Embryonic facial prominence (tissue), 1 donor: ENCODE measurements around the gene CHRNG.

ENCODE experiments used
- DNase-seq: peaks from one replicate; pipeline ENCODE4 v3.0.0-alpha.2; 2016; ENCODE audit errors: extremely low spot score

Gene CHRNG

DNA sequence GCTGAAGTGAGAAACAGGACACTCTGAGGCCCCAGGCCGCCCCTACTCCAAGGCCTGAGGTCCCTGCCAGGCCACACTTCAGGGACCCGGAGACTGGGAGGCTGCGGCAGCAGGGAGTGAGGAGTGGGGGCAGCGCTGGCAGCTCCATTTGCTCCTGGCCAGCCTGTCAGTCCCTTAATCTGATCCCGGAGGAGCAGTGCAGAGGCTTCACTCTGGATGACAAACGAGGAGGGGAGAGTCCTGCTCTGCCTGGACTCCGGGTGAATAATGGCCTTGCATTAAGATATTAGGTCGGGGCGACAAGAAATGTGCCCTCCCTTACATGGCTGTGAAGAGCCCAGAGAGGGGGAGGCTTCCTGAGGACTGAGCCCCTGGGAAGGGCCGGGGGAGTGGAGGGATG lies 33.6 kb upstream of the CHRNG start:
- no peak for DNase-seq

GRCh38 chr2:232506709-232507108 lies 32.8 kb upstream of the CHRNG start:
- no peak for DNase-seq

GRCh38 chr2:232508251-232508650 lies 31.2 kb upstream of the CHRNG start:
- DNase-seq, result no peak

DNA sequence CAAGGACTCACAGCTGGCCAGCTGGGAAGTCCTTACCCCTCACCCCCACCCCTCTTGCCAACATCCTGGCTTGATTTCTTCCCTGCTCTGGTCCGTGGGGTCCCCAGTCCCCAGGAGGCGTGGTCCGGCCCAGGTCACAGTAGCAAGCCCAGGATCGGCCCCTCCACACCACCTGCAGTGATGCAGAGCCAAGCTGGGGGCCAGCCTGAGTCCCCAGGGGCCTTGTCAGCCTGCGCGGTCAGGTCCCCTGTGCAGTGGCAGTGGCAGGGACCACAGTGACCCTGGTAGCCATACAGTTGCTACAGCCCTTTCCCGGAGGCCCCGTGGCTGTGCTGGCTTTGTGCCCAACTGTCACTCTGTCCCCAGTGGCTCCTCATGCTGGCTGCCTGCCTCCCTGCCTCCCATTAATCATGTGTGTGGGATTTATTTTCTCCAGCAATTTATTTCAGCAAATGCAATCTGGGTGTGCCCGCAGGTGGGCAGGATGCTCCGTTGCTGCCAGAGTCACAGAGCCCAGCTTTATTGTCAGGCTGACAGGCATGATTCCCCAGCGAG lies 28.1 kb upstream of the CHRNG start:
- DNase-seq, result no peak

GRCh38 chr2:232512602-232513001 lies 26.9 kb upstream of the CHRNG start:
- no peak for DNase-seq

DNA sequence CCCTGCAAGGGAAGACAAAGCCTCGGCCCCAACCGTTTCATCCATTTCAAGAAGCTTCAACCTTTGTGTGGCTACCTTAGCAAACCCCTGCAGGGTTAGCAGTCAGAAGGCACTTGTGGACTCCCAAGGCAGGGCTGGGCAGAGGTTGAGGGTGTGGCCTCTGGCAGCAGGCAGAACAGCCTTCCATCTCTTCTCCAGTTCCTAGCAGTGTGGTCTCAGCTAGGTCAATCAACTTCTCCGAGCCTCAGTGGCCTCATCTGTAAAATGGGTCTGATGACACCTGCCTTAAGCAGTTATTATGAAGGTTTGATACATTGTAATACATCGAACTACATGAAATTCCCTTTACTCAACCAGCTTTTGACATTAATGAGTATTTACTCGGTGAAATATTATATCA lies 26.1 kb upstream of the CHRNG start:
- no peak for DNase-seq

- no peak for DNase-seq
Observed at GRCh38 chr2:232515639-232516038, 23.9 kb upstream of the CHRNG start.

GRCh38 chr2:232516551-232516950 lies 22.9 kb upstream of the CHRNG start:
- no peak for DNase-seq

- DNase-seq, result no peak
Observed at GRCh38 chr2:232518844-232519243, 20.6 kb upstream of the CHRNG start.

DNA sequence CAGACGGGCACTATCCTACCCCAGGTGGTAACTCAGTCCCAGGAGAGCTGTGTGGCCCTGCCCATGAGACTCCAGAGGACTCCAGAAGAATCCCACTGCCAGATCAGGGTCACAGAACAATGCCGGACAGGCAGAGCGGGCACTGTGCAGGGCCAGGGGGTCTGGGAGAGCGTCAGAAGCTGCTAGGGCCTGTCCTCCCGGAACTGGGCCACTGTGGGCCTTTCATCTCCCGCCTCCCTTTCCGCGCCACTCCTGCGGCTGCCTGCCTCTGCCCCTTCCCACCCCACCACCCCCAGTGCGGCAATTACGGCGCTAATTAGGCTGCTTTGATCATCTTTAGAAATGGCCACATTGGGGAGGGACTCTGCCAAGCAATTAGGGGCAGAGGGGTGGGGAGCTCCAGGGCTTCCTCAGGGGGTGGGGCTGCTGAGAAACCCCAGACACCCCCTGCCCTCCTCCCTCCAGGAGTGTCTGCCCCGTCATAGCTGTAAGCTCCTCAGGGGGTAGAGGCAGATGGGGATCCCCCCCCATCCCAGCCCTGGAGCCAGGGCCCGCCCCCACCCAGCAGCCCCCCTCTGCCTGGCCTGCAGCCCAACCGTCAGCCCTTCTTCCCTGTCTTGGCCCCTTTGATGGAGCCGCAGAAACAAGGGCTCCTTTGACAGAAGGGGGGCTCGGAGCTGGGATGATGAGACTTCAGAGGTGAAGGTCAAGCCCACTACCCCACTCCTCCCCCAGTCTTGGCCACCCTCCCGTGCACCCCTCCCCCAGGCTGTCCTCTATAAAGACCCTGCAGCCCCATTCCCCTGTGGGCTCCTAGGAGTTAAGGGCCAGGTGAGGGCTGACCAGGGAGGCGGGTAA lies 19.7 kb upstream of the CHRNG start, which contains the start of gene PRSS56:
TSS of gene PRSS56 (plus strand) at position 808 of the 858 bp plus-strand sequence. CDS start 211 bp downstream, outside the sequence.
- no peak for DNase-seq

- no peak for DNase-seq
Observed at GRCh38 chr2:232520489-232520888, 19.0 kb upstream of the CHRNG start.

DNA sequence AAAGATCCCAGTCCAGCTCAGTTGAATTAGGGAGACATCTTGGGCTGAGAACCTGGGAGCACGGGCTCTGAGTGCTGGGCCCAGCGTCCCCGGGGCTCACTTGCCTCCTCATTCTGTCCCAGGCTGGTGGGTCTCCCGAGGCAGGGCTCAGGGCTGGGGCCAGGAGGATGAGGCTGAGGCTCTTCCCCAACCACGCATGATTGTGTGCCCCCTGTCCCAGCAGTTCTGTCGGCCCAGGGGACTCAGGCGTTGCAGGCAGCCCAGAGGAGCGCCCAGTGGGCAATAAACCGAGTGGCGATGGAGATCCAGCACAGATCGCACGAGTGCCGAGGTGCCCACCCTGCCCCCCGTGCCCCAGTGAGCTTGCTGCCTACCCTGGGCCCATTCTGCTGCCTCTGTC lies 18.4 kb upstream of the CHRNG start:
- no peak for DNase-seq

- DNase-seq, result no peak
Observed at GRCh38 chr2:232521959-232522622, 17.4 kb upstream of the CHRNG start.

DNA sequence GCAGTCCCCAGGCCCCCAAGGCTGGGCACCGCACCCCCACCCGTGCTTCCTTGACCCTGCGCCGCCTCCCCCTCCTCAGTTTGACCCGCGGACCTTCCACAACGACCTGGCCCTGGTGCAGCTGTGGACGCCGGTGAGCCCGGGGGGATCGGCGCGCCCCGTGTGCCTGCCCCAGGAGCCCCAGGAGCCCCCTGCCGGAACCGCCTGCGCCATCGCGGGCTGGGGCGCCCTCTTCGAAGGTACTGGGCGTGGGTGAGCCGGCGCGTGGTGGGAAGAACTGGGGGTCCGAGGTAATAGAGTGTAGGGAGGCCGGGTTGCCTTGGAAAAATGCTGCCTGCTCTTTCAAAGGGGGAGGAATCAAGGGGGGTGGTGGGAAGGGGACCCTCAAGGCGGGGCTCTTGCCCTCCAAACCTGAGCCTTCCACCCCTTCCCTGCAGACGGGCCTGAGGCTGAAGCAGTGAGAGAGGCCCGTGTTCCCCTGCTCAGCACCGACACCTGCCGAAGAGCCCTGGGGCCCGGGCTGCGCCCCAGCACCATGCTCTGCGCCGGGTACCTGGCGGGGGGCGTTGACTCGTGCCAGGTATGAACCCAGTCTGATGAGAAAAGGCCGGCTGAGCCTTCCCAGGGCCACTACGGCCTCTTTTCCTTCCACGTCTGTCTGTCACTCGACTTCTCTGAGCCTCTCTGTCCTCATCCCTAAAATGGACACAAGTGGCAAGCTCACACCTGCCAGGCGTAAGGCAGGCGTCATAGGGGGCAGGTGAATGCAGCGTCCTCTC lies 16.7 kb upstream of the CHRNG start:
- no peak for DNase-seq

DNA sequence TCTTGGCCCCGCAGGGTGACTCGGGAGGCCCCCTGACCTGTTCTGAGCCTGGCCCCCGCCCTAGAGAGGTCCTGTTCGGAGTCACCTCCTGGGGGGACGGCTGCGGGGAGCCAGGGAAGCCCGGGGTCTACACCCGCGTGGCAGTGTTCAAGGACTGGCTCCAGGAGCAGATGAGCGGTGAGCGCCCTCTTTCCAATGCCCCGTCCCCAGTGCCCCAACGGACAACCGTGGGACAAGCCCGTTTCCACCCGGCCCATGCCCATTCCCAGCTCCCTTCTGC lies 16.1 kb upstream of the CHRNG start:
- no peak for DNase-seq

DNA sequence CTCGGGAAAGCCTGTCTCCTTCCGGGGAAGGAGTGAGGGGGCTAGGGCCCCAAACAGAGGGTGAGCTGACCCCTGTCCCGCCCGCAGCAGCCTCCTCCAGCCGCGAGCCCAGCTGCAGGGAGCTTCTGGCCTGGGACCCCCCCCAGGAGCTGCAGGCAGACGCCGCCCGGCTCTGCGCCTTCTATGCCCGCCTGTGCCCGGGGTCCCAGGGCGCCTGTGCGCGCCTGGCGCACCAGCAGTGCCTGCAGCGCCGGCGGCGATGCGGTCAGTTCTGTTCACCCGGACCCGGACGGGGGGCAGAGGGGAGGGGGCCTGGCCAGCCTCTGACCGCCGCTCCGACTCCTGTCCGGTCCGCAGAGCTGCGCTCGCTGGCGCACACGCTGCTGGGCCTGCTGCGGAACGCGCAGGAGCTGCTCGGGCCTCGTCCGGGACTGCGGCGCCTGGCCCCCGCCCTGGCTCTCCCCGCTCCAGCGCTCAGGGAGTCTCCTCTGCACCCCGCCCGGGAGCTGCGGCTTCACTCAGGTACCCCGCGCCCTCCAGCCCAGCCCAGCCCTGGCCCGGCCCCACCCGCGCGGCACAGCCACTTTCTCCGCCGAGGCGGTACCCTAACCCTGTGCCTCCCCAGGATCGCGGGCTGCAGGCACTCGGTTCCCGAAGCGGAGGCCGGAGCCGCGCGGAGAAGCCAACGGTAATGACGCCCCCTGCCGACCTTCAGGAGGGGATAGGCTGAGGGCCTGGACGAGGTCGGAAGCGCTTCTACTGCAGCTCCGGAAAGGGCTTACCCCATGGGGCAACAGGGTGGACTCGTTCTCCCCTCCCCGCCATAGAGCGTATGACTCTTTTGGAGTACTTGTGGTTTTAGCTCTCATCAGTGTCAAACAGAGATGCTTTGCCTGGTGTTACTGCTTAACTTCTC lies 15.6 kb upstream of the CHRNG start:
- DNase-seq, result no peak

DNA sequence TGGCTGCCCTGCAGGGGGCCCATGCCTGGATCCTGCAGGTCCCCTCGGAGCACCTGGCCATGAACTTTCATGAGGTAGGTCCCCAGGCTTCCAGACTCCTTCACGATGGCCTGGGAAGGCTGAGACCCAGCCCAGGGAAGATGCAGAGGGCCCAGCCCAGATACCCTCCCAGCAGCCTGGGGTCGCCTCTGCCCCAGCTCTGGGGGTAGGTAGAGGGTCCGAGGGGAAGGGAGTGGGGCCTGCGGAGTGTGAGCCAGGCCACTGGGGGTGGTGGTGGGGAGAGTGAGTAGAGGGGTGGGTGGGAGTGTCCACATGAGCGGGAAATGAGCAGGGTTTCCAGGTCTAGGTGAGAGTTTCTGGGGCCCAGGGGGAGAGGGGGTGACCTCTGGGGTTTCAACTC lies 14.7 kb upstream of the CHRNG start:
- DNase-seq, result no peak

- DNase-seq, result no peak
Observed at GRCh38 chr2:232525199-232525598, 14.3 kb upstream of the CHRNG start.

GRCh38 chr2:232525791-232526371 lies 13.6 kb upstream of the CHRNG start, which contains the start of gene CHRND:
TSS of gene CHRND (plus strand) at chr2:232526160. CDS start at chr2:232526216, 56 bp downstream.
- no peak for DNase-seq

DNA sequence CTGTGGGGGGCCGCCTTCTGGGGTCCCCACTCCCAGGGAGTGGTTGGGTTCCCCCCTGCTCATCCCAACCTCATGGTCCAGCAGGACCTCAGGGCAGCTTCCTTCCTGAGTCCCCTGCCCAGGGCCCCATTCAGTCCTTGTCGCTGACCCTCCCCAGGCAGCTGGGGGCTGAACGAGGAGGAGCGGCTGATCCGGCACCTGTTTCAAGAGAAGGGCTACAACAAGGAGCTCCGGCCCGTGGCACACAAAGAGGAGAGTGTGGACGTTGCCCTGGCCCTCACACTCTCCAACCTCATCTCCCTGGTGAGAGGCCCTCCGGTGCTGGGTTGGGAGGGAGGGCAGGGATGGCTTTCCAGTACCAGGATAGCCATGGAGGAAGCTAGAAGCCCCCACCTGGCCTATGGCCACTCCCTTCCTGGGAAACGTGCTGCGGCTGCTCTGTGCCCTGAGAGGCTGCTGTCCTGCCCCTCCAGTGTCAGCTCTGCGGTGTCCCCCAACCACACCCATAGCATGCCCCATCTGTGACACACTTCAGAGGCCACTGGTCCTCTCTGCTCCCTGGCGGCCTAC lies 13.0 kb upstream of the CHRNG start:
- no peak for DNase-seq
